ENCODE measurements around the gene NEK11. TPM values are rescaled to one million over a fixed set of nuclear protein-coding genes. Genes with fewer than 3 reads are reported as not detected.

NEK11 gene
- polyA plus RNA-seq, 1 donor from 2014 or later, result 1.5 TPM

GRCh38 chr3:131072099-131072559, 45.5 kb downstream of the NEK11 start:
- Mint-ChIP-seq H3K9me3 (no peaks in the 10 kb centered on the region), H3K4me1 (no peaks in the 10 kb centered on the region), H3K36me3 (no peaks in the 10 kb centered on the region), H3K27ac (peak overlapping the region in 1 of 3 donors; percentile 47), H3K27me3 (no peaks in the 10 kb centered on the region), H3K4me3 (no peak overlapping the region)

DNA sequence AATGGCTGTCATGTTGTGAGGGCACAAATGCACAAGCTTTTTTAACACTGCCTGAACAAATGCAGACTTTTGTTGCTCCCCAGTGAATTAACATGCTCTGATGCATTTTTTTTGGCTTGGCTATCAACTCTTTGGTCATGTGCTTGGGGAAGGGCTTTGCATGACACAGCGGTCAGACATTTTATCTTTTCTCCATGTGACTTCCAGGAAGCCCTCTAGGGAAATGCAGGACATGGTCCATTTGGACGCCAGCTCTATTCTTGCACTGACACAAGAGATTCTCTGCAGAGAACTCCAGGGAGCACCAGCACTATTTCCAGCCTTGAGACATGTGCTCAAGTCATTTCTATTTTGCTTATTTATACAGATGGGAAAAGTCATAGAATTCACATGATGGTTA, 46.2 kb downstream of the NEK11 start:
- H3K36me3 Mint-ChIP-seq, result no peaks in the 10 kb centered on the region
- no peaks in the 10 kb centered on the region for H3K4me1 Mint-ChIP-seq
- no peak overlapping the region for H3K4me3 Mint-ChIP-seq
- no peaks in the 10 kb centered on the region for H3K27me3 Mint-ChIP-seq
- H3K27ac Mint-ChIP-seq, result peak overlapping the region in 1 of 3 donors; percentile 47
- no peaks in the 10 kb centered on the region for H3K9me3 Mint-ChIP-seq

- Mint-ChIP-seq H3K4me1 (no peaks in the 10 kb centered on the region), H3K9me3 (no peaks in the 10 kb centered on the region), H3K36me3 (no peaks in the 10 kb centered on the region), H3K27ac (no peak overlapping the region), H3K4me3 (no peak overlapping the region), H3K27me3 (peaks cover 1% of the 10 kb centered on the region)
Observed at GRCh38 chr3:131075632-131076328, 49.1 kb downstream of the NEK11 start.

DNA sequence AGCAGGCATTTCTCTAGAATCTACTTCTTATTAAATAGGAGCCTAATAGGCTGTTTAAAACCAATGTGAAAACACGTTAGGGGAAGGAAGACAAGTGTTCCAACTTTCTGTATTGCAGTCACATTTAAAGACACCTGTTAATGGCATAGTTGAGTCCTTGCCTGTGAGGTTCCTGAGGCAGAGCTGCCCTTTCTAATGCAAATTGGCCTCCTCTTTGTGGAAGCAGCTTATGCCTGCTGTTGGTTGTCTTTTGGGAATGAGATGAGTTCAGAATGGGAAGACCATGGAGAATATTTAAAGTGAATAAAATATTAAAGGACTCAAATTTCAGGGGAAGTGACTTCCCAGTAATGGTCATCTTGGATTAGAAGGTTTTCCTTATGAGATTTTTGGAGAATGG, 51.2 kb downstream of the NEK11 start:
- H3K36me3 Mint-ChIP-seq, result no peaks in the 10 kb centered on the region
- H3K27me3 Mint-ChIP-seq, result peaks cover 2% of the 10 kb centered on the region
- H3K9me3 Mint-ChIP-seq, result no peaks in the 10 kb centered on the region
- H3K27ac Mint-ChIP-seq, result no peak overlapping the region
- H3K4me3 Mint-ChIP-seq, result no peak overlapping the region
- H3K4me1 Mint-ChIP-seq, result peaks cover 0 to 2% (median 0%) of the 10 kb centered on the region in 3 donors

GRCh38 chr3:131079086-131079485, 52.4 kb downstream of the NEK11 start:
- Mint-ChIP-seq H3K4me1 (peaks cover 0 to 6% (median 3%) of the 10 kb centered on the region in 3 donors), H3K36me3 (peaks cover 1% of the 10 kb centered on the region), H3K9me3 (no peaks in the 10 kb centered on the region), H3K4me3 (no peak overlapping the region), H3K27ac (no peak overlapping the region), H3K27me3 (peaks cover 2% of the 10 kb centered on the region)

DNA sequence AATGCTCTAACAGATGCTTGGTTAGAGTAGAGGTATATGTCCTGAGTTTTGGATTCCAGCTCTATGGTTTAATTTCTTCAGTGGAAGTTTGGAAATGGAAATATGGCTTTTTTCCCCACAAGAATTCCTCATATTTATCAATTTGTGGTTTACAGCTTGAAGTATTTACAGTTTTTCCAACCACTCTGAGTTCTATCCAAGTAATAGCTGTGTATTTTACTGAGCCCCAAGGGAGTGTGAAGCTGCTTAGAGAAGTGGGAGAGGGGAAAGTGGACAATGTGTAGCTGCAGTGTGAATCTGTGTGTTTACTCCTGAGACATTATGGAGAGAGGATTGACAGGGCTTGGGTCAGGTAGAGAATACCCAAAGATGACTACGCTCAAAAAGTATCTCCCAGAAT, 54.5 kb downstream of the NEK11 start:
- H3K9me3 Mint-ChIP-seq, result no peaks in the 10 kb centered on the region
- peaks cover 1% of the 10 kb centered on the region for H3K36me3 Mint-ChIP-seq
- H3K27ac Mint-ChIP-seq, result peak overlapping the region in 1 of 3 donors; percentile 63
- H3K4me3 Mint-ChIP-seq, result no peak overlapping the region
- H3K27me3 Mint-ChIP-seq, result peaks cover 2% of the 10 kb centered on the region
- peaks cover 0 to 6% (median 3%) of the 10 kb centered on the region in 3 donors for H3K4me1 Mint-ChIP-seq

DNA sequence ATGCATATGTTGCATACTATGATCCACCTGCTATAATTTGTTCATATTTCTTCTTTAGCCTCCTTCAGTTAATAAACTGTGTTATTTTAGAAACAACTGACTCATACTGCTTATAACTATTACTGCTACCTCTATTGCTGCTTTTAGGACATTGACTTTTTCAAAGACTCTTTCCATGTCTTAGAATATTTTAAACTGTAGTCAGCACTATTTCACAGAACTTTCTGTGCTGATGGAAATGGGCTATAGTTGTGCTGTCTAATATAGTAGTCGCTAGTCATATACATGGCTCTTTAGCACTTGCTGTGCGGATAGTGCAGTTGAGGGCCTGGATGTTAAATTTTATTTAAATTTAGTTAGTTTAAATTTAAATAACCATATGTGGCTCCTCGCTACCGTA, 55.6 kb downstream of the NEK11 start:
- no peak overlapping the region for H3K4me3 Mint-ChIP-seq
- H3K9me3 Mint-ChIP-seq, result no peaks in the 10 kb centered on the region
- H3K36me3 Mint-ChIP-seq, result peaks cover 1% of the 10 kb centered on the region
- no peak overlapping the region for H3K27ac Mint-ChIP-seq
- peaks cover 0 to 6% (median 3%) of the 10 kb centered on the region in 3 donors for H3K4me1 Mint-ChIP-seq
- peaks cover 2% of the 10 kb centered on the region for H3K27me3 Mint-ChIP-seq

GRCh38 chr3:131082871-131083863, 56.5 kb downstream of the NEK11 start:
- Mint-ChIP-seq H3K4me3 (no peak overlapping the region), H3K27me3 (peaks cover 2% of the 10 kb centered on the region), H3K36me3 (peaks cover 1% of the 10 kb centered on the region), H3K4me1 (peaks cover 0 to 6% (median 3%) of the 10 kb centered on the region in 3 donors), H3K27ac (peak overlapping the region in 1 of 3 donors; percentile 2), H3K9me3 (no peaks in the 10 kb centered on the region)

- Mint-ChIP-seq H3K27ac (no peak overlapping the region), H3K4me1 (no peaks in the 10 kb centered on the region), H3K9me3 (no peaks in the 10 kb centered on the region), H3K27me3 (no peaks in the 10 kb centered on the region), H3K36me3 (no peaks in the 10 kb centered on the region), H3K4me3 (no peak overlapping the region)
Observed at GRCh38 chr3:131091768-131092167, 65.1 kb downstream of the NEK11 start.

DNA sequence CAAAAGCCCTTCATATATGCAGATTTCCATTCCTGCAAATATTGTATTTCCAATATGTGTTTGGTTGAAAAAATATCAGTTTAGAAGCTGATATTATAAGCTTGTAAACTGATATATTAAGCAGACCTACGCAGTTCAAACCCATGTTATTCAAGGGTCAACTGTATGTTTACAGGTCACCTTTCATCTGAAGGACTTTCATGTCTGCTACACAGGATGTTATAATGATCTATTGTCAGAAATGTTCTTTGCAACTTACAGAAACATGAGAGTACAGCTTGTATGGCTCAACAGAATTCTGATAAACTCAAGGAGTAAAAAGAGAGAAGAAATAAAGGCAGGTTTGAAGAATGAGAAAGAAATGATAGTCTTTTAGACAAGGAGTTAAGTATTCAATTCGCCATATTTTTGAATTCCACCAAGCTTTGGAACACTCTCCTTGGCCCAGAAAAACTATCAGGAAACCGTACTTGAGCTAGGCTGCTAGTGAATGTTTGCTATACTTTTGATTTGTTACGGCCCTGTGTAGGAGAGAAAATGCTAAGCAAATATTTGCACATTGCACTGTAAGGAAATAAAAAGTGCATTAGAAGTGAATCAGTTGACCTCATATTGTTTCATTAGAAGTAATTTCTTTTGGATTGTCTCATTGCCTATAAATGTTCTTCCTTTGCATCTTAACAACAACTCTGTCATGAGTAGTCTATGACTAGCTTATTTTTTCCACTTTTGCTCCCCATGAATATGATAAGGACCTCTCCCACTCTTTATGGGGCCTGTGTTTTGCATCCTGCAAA, 81.2 kb downstream of the NEK11 start:
- H3K4me3 Mint-ChIP-seq, result no peak overlapping the region

GRCh38 chr3:131109156-131109555, 82.5 kb downstream of the NEK11 start:
- H3K4me1 Mint-ChIP-seq, result no peaks in the 10 kb centered on the region
- peaks cover 1% of the 10 kb centered on the region for H3K36me3 Mint-ChIP-seq
- peaks cover 1% of the 10 kb centered on the region for H3K27me3 Mint-ChIP-seq
- peaks cover 0 to 2% (median 0%) of the 10 kb centered on the region in 3 donors for H3K9me3 Mint-ChIP-seq
- H3K27ac Mint-ChIP-seq, result no peak overlapping the region
- no peak overlapping the region for H3K4me3 Mint-ChIP-seq

More for the DNA sequence above, 81.2 kb downstream of the NEK11 start:
- Mint-ChIP-seq H3K27ac (no peak overlapping the region), H3K9me3 (peaks cover 0 to 3% (median 2%) of the 10 kb centered on the region in 3 donors), H3K27me3 (peaks cover 2% of the 10 kb centered on the region), H3K4me1 (no peaks in the 10 kb centered on the region), H3K36me3 (peaks cover 4% of the 10 kb centered on the region)

- H3K36me3 Mint-ChIP-seq, result peaks cover 1% of the 10 kb centered on the region
- peaks cover 0 to 2% (median 0%) of the 10 kb centered on the region in 3 donors for H3K9me3 Mint-ChIP-seq
- no peak overlapping the region for H3K27ac Mint-ChIP-seq
- no peaks in the 10 kb centered on the region for H3K4me1 Mint-ChIP-seq
- H3K4me3 Mint-ChIP-seq, result no peak overlapping the region
- H3K27me3 Mint-ChIP-seq, result peaks cover 1% of the 10 kb centered on the region
Observed at GRCh38 chr3:131110087-131110486, 83.4 kb downstream of the NEK11 start.

DNA sequence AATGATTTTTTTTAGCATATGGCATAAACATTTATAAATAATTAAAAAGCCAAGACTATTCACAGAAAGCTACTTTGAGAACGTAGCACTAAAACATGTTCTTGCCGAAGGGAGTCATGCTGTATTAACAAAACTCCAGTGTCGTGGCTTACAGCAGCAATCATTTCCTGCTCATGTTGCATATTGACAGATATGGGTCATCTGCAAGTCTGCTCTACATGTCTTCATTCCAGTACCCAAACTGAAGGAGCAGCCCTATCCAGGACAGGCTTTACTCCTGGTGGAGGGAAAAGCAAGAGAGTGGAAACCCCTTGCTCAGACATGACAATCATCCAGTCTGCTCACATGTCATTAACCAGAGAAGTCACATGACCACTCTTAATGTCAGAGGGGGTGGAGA, 87.6 kb downstream of the NEK11 start:
- peaks cover 2% of the 10 kb centered on the region for H3K36me3 Mint-ChIP-seq
- peaks cover 5 to 12% (median 5%) of the 10 kb centered on the region in 3 donors for H3K9me3 Mint-ChIP-seq
- no peaks in the 10 kb centered on the region for H3K4me1 Mint-ChIP-seq
- peaks cover 1% of the 10 kb centered on the region for H3K27me3 Mint-ChIP-seq
- H3K27ac Mint-ChIP-seq, result no peak overlapping the region
- H3K4me3 Mint-ChIP-seq, result no peak overlapping the region

- H3K4me3 Mint-ChIP-seq, result no peak overlapping the region
- no peaks in the 10 kb centered on the region for H3K4me1 Mint-ChIP-seq
- peaks cover 3 to 16% (median 12%) of the 10 kb centered on the region in 3 donors for H3K9me3 Mint-ChIP-seq
- H3K27ac Mint-ChIP-seq, result no peak overlapping the region
- no peaks in the 10 kb centered on the region for H3K27me3 Mint-ChIP-seq
- peaks cover 2% of the 10 kb centered on the region for H3K36me3 Mint-ChIP-seq
Observed at GRCh38 chr3:131125684-131126083, 99.0 kb downstream of the NEK11 start.
